GM12891 (cell line): ENCODE results near the gene SCARB2.

Experiments used
- DNase-seq: peaks from one replicate; pipeline ENCODE4 v3.0.0; 2011; ENCODE audit warnings: low spot score; ENCODE audit not compliant: insufficient read length
- FAIRE-seq: peaks from 2 replicates; lab custom pipeline; 2011; peaks lifted over from hg19 to GRCh38; lab: Jason Lieb, UNC
- PAX5 ChIP-seq: IDR thresholded peaks from 2 replicates; pipeline ENCODE4 v1.6.1; 2011; ENCODE audit warnings: low read length, moderate library complexity, mild to moderate bottlenecking; ENCODE audit not compliant: insufficient read depth, severe bottlenecking
- POLR2A ChIP-seq: IDR thresholded peaks from 2 replicates; pipeline ENCODE4 v1.6.1; 2011; ENCODE audit warnings: low read depth, low read length, control low read depth
- POLR2AphosphoS5 ChIP-seq: IDR thresholded peaks from 2 replicates; pipeline ENCODE4 v1.6.1; 2011; ENCODE audit warnings: low read depth, low read length, control low read depth
- POU2F2 ChIP-seq: IDR thresholded peaks from 2 replicates; pipeline ENCODE4 v1.6.1; 2011; ENCODE audit warnings: low read depth, mild to moderate bottlenecking, control low read depth, low read length, moderate library complexity
- SPI1 ChIP-seq: IDR thresholded peaks from 2 replicates; pipeline ENCODE4 v1.6.1; 2011; ENCODE audit warnings: low read depth, low read length, control low read depth
- TAF1 ChIP-seq: IDR thresholded peaks from 2 replicates; pipeline ENCODE4 v1.6.1; 2011; ENCODE audit warnings: low read depth, low read length, control low read depth

Gene SCARB2

DNA sequence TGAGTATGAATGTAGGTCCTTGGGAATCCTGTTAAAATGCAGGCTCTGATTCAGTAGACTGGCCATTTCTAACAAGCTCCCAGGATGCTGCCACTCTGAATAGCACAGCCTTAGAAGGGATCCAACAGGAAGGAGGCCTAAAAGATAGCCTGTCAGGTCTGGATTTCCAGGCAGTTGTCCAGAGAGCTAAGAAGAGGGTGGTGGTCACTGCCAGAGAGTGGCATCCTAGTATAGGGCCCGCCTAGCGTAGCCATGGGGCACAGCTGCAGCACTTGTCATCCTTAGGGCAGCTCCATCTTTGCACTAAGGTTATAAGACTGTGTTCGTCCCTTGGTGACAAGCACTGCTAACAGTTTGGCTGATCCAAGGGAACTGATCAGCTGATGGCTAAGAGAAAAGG, 44.9 kb downstream of the SCARB2 start:
- no peak for FAIRE-seq
- no peak for TF ChIP-seq TAF1
- TF ChIP-seq POLR2A = no peak
- TF ChIP-seq PAX5 = no peak
- TF ChIP-seq POLR2AphosphoS5 = no peak
- no peak for TF ChIP-seq POU2F2
- no peak for TF ChIP-seq SPI1
- DNase-seq = no peak

DNA sequence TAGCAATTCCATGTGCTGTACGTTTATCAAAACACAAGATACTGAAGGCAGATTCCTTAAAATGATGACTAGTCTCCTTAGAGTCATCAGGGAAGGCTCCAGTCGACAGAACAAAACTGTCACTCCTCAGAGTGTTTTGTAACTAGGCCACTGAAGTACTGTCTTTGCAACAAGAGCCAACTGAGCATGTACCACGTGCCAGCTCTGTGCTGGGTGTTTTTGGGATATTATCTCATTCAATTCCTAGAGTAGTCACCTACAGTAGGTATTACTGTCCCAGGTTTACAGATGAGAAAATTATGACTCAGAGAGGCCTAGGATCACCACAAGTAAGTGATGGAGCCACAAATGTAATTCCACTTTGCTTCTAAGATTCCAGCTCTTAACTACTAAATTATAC, 47.1 kb downstream of the SCARB2 start:
- no peak for TF ChIP-seq PAX5
- TF ChIP-seq TAF1 = no peak
- TF ChIP-seq POLR2A = no peak
- no peak for TF ChIP-seq POU2F2
- TF ChIP-seq POLR2AphosphoS5 = no peak
- TF ChIP-seq SPI1 = no peak
- DNase-seq (no peak), FAIRE-seq (no peak)

DNA sequence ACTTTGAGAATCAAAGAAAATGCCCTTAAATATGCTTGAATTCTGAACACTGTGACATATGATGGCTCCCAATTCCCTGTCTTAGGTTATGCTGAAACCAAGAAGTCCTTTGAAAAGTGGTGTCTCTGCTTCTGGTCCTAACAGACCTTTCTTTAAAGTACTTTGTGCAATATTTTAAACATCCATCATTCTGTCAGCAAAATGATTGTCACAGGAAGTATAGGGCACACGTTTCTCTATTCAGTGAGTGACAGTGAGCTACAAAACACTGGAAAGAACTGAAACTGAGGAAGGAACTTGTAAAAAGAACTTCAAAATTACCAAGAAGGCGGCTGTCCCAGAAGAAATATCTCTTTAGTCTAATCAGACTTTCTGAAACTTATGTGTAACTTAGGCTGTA, 53.3 kb downstream of the SCARB2 start:
- TF ChIP-seq POLR2AphosphoS5 = no peak
- TF ChIP-seq POU2F2 = no peak
- no peak for TF ChIP-seq POLR2A
- TF ChIP-seq TAF1 = no peak
- no peak for TF ChIP-seq SPI1
- no peak for TF ChIP-seq PAX5
- FAIRE-seq (no peak), DNase-seq (no peak)

DNA sequence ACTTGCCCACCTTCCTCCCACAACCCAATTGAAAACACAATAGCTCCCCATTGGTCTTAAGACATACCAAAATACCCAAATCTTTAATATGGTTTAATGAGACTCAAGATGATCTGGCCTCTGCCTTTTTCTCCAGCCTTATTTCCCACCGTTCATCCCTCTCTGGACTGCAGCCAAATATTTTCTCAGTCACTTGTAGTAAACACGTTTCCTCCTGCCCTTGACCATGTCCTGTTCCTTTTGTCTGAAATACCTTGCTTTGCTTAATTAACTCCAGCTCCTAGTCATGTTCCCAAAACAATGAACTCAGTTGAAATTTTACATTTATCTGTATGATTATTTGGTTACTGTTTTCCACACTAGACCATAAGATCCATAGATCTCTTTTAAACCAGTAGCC, 57.0 kb downstream of the SCARB2 start:
- TF ChIP-seq SPI1 = no peak
- no peak for TF ChIP-seq POLR2AphosphoS5
- TF ChIP-seq POU2F2 = no peak
- TF ChIP-seq TAF1 = no peak
- DNase-seq (no peak), FAIRE-seq (no peak)

DNA sequence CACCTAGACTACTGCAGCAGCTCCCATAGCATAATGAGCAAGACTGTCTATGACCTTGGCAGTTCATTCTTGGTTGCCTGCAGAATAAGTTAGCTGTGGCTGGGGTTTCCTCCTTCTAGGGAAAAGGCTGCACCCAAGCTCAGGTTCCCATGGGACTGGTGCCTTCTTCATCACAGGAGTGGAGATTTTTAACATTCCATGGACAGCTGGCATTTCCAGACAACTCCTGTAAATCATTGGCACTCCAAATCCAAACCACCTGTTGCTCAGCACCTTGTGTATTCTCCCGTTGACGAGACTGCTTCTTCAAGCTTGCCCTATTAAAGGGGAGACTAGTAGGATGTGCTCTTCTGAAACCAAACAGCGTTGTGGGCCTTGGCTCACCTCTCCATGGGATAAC, 57.6 kb downstream of the SCARB2 start:
- FAIRE-seq (no peak), DNase-seq (no peak)
- no peak for TF ChIP-seq TAF1

DNA sequence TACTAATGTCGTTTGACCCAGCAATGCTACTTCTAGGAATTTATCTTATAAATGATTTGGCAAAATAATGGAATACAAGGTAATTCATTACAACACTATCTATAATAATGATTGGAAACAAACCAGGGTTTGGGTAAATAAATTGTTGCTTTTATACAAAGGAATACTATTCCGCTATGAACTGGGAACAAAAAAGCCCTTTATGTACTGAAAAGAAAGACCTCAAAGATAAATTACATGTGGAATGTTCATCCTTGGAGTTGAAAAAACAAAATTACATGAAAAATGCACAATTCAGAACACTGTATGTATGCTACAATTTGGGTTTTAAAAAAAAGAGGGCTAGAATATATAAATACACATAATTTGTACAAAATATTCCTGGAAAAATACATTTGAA, 60.3 kb downstream of the SCARB2 start:
- FAIRE-seq = no peak
- TF ChIP-seq POU2F2 = no peak
- TF ChIP-seq SPI1 = no peak
- no peak for TF ChIP-seq PAX5
- no peak for TF ChIP-seq TAF1
- no peak for TF ChIP-seq POLR2AphosphoS5
- TF ChIP-seq POLR2A = no peak
- no peak for DNase-seq

DNA sequence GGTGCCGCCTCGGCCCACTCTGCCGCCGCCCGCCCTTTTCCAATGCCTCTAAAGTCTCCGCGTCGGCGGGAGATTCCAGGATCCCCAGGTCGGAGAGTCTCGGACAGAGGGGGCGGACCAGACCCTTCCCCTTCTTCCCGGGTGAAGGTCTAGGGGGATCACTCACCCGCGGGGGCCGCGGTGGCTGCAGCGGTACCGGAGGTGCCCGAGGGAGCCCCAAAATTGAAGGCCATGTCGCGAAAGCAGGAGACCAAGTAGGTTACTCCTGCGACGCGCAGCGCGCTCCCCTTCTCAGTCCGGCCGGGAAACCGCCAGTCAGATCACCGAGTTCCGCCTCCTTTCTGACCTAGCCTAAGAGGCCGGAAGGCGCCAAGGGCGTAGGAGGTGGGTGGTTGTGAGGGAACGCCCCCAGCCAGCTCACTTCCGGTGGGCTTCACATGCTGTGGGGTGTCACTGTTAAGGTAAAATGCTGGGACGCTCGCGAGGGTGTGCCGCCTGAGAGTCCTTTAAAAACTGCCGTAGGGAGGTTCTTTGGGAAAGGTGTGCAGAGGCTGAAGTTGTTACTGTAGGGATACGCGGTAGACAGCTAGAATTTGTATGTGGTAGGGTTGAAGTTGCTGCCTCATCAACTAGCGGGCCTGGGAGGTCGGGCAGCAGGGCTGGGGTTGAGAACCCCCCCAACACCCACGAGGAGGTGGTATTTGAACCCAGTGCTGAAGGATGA, 65.3 kb downstream of the SCARB2 start, which contains the start of gene NUP54:
Gene NUP54 (minus strand): TSS at position 256 of the 724 bp plus-strand sequence. CDS start 23 bp downstream, at position 233.
- peak; percentile 82 for DNase-seq
- peak; percentile 92 for TF ChIP-seq POLR2AphosphoS5
- TF ChIP-seq SPI1 = no peak
- peak; percentile 97 for TF ChIP-seq TAF1
- peak; percentile 82 for TF ChIP-seq POLR2A
- peak; percentile 71; the same call in 1 of the 2 replicates for TF ChIP-seq POU2F2
- TF ChIP-seq PAX5 = no peak
- FAIRE-seq = peak; percentile 99

DNA sequence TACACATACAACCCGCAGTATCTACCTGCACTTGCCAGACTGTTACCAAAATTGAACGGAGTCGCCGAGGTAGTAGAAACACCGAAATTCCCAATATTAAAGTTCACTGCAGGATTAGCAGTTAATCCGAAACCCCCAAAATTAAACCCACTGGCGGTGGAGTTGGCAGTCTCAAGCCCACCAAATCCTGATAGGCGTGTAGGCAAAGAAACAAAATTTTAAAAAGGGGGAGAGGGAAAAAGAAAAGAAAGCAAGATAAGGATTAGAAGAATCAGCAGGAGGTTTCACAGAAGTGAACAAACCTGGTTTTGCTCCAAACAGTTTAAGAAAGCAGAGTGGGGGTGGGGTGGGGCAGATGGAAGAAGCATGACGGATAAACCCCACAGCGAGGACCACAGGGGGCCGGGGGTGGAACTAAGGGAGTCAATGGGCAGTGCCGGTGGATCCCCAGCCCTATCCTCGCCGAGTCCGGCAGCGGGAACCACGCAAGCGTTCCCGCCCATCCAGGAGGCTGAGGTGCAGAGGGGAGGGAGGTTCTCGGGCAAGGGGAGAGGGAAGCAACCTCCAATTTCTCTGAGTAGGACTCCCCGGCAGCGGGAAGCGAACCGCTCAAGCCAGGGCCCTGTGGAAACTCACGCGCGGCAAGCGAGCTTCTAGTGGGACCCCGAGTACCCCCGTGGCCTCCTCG, 66.0 kb downstream of the SCARB2 start:
- DNase-seq (peak; percentile 32), FAIRE-seq (peak; percentile 38)
- TF ChIP-seq POLR2A (no peak), PAX5 (no peak), SPI1 (no peak), POLR2AphosphoS5 (no peak), POU2F2 (no peak), TAF1 (no peak)

DNA sequence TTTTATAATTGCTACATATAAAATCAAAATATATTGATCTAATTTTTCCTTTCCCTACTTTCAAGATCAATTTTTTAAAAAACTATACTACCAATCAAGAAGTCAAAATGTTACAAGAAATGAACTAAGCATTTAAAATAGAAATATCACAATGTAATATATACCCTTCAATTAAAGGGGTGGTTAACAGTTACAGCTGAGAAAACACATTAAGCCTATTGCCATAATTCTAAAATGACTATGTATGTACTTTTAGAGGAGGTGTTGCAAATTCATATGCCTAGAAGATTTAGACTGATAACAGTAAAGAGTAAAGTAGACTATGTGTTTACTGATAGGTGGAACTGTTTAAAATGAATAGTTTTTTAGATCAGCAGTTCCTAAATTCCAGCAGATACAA, 69.1 kb downstream of the SCARB2 start:
- FAIRE-seq = no peak
- TF ChIP-seq SPI1 (no peak), TAF1 (no peak), POLR2A (no peak), PAX5 (no peak), POLR2AphosphoS5 (no peak), POU2F2 (no peak)
- no peak for DNase-seq

DNA sequence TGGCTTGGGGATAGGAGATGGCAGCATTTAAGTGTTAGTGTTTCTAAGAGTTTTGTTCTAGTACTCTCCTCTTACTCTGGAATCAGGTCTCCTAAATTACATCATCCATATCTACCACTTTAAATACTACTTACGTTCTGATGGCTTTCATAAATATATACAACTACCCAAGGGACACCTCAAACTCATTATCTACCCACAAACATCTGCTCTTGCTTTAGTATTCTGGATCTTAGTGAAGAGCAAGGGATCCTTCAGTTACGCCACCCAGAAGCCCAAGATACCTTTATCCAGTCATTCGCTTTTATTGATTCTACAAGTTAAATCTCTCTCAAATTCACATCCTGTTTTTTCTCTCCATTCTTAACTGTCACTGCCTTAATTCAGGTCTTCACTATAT, 72.4 kb downstream of the SCARB2 start:
- FAIRE-seq (no peak), DNase-seq (no peak)

DNA sequence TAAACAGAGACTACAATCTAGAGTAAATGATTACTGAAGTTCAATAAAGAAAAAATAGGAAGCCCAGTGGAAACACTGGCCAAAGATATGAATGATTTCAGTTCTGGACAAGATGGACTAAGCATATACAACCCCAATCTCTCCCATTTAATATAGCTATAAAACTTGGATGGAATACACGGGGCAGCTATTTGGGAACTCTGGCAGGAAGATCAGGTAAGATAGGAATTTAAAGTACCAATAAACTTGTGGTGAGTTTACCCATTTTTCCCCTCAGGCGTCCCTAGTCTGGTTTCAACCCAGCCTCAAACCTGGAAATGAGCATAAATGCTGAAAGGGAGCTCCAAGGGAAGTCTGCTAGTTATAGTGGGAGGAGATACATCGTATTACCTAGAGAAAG, 85.9 kb downstream of the SCARB2 start:
- no peak for FAIRE-seq
- no peak for DNase-seq
- no peak for TF ChIP-seq POLR2AphosphoS5
- no peak for TF ChIP-seq TAF1
- no peak for TF ChIP-seq PAX5
- no peak for TF ChIP-seq SPI1
- TF ChIP-seq POU2F2 = no peak
- TF ChIP-seq POLR2A = no peak

More for the DNA sequence above, 72.4 kb downstream of the SCARB2 start:
- TF ChIP-seq TAF1 (no peak), SPI1 (no peak), POLR2A (no peak), POU2F2 (no peak), POLR2AphosphoS5 (no peak), PAX5 (no peak)
